Esophagus muscularis mucosa (tissue), 4 donors: ENCODE data around the gene PEPD.

ENCODE experiments used
- EP300 ChIP-seq: sonication (generic); formaldehyde crosslinking; IDR thresholded peaks from one replicate; pipeline ENCODE4 v1.6.1; 2017; ENCODE audit warnings: antibody characterized with exemption
- POLR2AphosphoS5 ChIP-seq, 2 donors: sonication (generic); formaldehyde crosslinking; IDR thresholded peaks; one replicate each; pipeline ENCODE4 v1.6.1; 2017; ENCODE audit warnings: antibody characterized with exemption in 2 of 2
- TF ChIP-seq, protein P1 (sequence below), 3 experiments: fragments of 200-600 bp in 2 of 3; fragments of 450-650 bp in 1 of 3; sonication (generic) in 2 of 3; IDR thresholded peaks; one replicate each; pipeline ENCODE4 v1.5.1; 2017 to 2019; ENCODE audit warnings: antibody characterized with exemption in 3 of 3, mild to moderate bottlenecking in 2 of 3, moderate library complexity in 1 of 3

DNA sequence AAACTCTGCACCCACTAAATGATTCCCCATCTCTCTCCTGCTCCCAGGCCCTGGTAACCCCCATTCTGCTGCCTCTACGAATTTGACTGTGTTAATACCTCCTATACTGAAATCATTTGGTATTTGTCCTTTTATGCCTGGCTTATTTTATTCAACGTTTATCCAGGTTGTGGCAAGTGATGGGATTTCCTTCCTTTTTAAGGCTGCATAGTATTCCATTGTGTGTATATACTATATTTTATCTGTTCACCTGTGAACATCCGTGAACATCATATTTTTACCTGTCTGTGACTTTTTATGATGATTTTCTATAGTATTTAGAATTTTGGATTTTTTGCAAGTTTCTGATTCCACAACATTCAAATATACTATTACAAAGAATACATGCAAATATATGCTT is 162.0 kb downstream of the PEPD start:
- TF ChIP-seq, protein P1, sequence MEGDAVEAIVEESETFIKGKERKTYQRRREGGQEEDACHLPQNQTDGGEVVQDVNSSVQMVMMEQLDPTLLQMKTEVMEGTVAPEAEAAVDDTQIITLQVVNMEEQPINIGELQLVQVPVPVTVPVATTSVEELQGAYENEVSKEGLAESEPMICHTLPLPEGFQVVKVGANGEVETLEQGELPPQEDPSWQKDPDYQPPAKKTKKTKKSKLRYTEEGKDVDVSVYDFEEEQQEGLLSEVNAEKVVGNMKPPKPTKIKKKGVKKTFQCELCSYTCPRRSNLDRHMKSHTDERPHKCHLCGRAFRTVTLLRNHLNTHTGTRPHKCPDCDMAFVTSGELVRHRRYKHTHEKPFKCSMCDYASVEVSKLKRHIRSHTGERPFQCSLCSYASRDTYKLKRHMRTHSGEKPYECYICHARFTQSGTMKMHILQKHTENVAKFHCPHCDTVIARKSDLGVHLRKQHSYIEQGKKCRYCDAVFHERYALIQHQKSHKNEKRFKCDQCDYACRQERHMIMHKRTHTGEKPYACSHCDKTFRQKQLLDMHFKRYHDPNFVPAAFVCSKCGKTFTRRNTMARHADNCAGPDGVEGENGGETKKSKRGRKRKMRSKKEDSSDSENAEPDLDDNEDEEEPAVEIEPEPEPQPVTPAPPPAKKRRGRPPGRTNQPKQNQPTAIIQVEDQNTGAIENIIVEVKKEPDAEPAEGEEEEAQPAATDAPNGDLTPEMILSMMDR (IDR thresholded peaks at IDR 0.05), result no peak
- TF ChIP-seq POLR2AphosphoS5 (IDR thresholded peaks at IDR 0.05), result no peak
- TF ChIP-seq EP300, result no peak
